Fibroblast of the aortic adventitia (primary cell): ENCODE data around the gene RPS29. TPM values are rescaled to one million over a fixed set of nuclear protein-coding genes. Genes with fewer than 3 reads are reported as not detected.

Source experiments
- DNase-seq: peaks from one replicate; pipeline ENCODE4 v3.0.0-alpha.2; 2010; ENCODE audit warnings: low read depth
- H3K4me3 ChIP-seq: 2 replicates; pipeline ENCODE4 v1.5.1; 2011; ENCODE audit warnings: low read depth, mild to moderate bottlenecking, control low read depth, low read length, moderate library complexity
- total RNA-seq: library from RNA; depleted of rRNA; stranded (reverse); fragments of >200 nt; gene quantifications from 2 replicates; pipeline ENCODE4 v1.2.3, GENCODE V29; 2012; ENCODE audit warnings: low replicate concordance
- TF ChIP-seq, protein P1 (sequence below): IDR thresholded peaks from 2 replicates; pipeline ENCODE4 v1.5.1; 2011; ENCODE audit warnings: mild to moderate bottlenecking, low read length, control low read depth, inconsistent platforms; ENCODE audit not compliant: insufficient read depth

Gene RPS29
- total RNA-seq, 1 donor: 5,262 TPM

DNA sequence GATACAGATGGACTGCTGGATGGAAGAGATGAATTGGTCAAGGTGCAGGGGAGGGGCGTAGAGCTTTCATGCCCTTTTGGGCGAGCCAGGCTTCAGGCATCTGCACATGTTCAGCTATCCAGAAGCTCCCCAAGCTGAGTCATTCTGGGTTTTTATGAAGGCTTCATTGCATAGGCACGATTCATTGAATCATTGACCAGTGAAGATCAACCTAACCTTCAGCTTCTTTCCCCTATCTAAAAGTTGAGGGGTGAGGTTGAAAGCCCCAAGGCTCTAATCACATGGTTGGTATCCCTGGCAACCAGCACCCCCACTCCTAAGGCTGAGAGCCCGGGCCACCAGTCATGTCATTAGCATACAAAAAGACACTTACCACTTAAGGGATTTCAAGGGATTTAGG, 36.3 kb downstream of the RPS29 start:
- peak; percentile 24 for DNase-seq

DNA sequence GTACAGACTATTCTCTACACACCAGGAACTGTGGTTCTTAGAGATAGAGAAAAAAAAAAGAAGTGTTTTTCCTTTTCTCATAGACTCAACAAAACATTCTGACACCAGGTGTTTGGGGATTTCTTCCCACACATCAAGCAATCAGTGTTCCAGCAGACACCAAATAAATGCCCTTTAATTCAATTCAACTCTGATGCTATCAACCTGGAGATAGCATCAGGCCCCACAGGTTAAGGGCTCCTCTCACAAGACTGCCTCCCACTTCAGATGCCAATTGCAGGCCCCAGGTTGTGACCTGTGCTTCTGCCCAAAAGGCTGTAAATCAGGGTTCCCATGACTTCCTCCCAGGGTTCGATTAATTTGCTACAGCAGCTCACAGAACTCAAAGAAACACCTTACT, 36.7 kb downstream of the RPS29 start:
- DNase-seq: no peak
- TF ChIP-seq, protein P1, sequence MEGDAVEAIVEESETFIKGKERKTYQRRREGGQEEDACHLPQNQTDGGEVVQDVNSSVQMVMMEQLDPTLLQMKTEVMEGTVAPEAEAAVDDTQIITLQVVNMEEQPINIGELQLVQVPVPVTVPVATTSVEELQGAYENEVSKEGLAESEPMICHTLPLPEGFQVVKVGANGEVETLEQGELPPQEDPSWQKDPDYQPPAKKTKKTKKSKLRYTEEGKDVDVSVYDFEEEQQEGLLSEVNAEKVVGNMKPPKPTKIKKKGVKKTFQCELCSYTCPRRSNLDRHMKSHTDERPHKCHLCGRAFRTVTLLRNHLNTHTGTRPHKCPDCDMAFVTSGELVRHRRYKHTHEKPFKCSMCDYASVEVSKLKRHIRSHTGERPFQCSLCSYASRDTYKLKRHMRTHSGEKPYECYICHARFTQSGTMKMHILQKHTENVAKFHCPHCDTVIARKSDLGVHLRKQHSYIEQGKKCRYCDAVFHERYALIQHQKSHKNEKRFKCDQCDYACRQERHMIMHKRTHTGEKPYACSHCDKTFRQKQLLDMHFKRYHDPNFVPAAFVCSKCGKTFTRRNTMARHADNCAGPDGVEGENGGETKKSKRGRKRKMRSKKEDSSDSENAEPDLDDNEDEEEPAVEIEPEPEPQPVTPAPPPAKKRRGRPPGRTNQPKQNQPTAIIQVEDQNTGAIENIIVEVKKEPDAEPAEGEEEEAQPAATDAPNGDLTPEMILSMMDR: no peak
- no peak overlapping the region for H3K4me3 ChIP-seq

More for the DNA sequence above, 36.3 kb downstream of the RPS29 start:
- TF ChIP-seq, protein P1: no peak
- H3K4me3 ChIP-seq: no peak overlapping the region

DNA sequence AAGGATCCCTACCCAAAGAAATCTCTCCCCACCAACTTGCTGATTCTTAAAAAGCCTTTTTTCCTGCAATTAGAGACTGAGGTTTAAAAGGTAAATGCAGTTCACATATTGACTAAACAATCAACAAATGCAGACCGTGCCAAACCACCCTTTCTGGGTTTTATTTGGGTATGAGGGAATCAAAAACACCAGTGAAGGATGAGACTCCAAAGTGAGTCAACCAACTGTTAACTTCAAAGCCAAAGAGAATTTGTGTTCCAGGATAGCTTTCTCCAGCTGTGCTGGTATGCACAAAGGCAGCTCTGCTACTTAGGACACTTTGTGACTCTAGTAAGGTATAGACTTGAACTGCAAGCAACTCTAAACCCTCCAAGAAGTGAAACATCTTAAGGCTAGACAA, 39.4 kb downstream of the RPS29 start:
- H3K4me3 ChIP-seq: no peak overlapping the region
- TF ChIP-seq, protein P1: no peak
- DNase-seq: no peak

DNA sequence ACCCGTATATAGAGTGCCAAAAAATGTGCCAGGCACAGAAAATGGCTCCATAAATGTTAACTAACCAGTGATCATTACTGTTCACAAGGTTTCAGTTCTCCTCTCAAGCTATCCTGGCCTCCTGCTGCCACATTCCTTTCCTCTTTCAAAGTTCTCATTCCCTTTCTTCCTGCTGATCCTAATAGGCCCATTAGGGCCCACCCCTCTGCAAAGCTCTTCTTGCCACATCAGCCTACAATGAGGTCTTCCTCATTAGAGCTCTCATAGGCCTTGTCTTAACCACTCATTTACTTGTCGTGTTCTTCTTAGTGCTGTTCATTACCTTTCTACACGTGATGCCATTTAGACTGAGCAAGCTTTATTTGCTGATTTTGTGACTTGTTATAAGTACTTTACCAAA, 40.5 kb downstream of the RPS29 start:
- H3K4me3 ChIP-seq: no peak overlapping the region
- TF ChIP-seq, protein P1: no peak
- no peak for DNase-seq

DNA sequence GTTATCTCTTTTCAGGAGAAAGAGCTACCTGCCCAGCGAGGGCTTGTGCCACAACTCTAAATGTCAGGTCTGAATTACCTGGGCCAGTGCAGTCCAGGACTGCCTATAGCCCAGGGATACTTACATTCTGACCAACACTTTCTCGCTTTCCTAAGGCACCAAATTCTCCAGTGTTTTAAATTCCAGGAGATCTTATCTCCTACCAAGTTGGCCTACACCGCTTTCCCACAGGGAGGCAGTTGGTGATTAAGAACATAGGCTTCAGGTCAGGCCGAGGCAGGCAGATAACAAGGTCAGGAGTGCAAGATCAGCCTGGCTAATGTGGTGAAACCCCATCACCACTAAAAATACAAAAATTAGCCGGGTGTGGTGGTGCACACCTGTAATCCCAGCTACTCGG, 41.1 kb downstream of the RPS29 start:
- TF ChIP-seq, protein P1: no peak
- DNase-seq: no peak
- H3K4me3 ChIP-seq: no peak overlapping the region

DNA sequence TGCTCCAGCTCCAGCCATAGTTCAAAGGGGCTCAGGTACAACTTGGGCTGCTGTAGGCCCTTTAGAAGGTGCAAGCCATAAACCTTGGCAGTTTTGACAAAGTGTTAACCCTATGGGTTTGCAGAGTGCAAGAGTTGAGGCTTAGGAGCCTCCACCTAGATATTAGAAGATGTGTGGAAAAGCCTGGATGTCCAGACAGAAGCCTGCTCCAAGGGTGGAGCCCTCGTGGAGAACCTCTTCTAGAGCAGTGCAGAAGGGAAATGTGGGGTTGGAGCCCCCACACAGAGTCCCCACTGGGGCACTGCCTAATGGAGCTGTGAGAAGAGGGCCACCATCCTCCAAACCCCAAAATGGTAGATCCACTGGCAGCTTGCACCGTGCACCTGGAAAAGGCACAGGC, 45.1 kb downstream of the RPS29 start:
- TF ChIP-seq, protein P1: no peak
- no peak for DNase-seq
- no peak overlapping the region for H3K4me3 ChIP-seq

DNA sequence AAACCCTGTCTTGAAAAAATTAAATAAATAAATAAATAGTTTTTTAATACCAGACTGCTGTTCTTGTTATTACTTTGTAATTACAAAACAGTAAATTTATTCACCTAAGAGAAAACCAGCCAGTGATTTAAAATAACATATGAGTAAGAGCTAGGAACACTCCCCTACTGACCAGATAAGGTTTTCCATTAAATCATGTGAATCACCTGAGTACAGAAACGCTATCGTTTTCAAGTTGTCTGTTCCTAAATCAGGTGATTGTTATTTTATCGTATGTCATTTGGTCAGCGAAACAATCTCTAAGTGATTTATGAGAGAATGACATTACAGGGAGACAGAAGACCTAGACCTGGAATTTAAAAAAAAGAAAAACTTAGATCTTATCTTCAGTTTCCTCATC, 47.3 kb downstream of the RPS29 start:
- TF ChIP-seq, protein P1: no peak
- no peak overlapping the region for H3K4me3 ChIP-seq
- no peak for DNase-seq
